HepG2 (cell line): ENCODE measurements around the gene KRT3. TPM values are rescaled to one million over a fixed set of nuclear protein-coding genes. Genes with fewer than 3 reads are reported as not detected.

Experiments used
- ATAC-seq: fragments of 200-7000 bp; cut with Tn5 transposase; 3 replicates; pipeline ENCODE4 v1.9.1; 2020; ENCODE audit warnings: mild to moderate bottlenecking, moderate library complexity
- BruUV-seq: library from RNA; stranded (reverse); fragments of 400-500 nt; replicated peaks from 2 replicates; lab custom pipeline; 2021; lab: Mats Ljungman, UMichigan
- CTCF ChIA-PET: fragments of 300-600 bp; formaldehyde crosslinking; extraction: SDS; loops from one replicate; lab custom pipeline; 2021; ENCODE audit warnings: low total read pairs, inconsistent platforms, low intra/inter-chr PET ratio; lab: Yijun Ruan, JAX
- POLR2A ChIA-PET: fragments of 350-600 bp; sonication (Branson Sonifier 250); formaldehyde crosslinking; loops from one replicate; lab custom pipeline; 2020; ENCODE audit warnings: antibody characterized with exemption, inconsistent platforms; lab: Yijun Ruan, JAX
- DNase-seq: peaks from one replicate; pipeline ENCODE4 v3.0.0-alpha.2; 2015; ENCODE audit warnings: low spot score
- FAIRE-seq: peaks from 3 replicates; lab custom pipeline; 2011; peaks lifted over from hg19 to GRCh38; lab: Jason Lieb, UNC
- H2AFZ ChIP-seq: one replicate; pipeline ENCODE4 v1.6.1; 2011; ENCODE audit warnings: low read length, inconsistent platforms
- H3K27ac ChIP-seq: fragments of 300-600 bp; 3 replicates; pipeline ENCODE4 v1.8.0; 2011; ENCODE audit warnings: mixed run types, mild to moderate bottlenecking, mixed read lengths, low read length, inconsistent platforms; ENCODE audit not compliant: insufficient read depth; ENCODE audit errors: extremely low read length
- H3K27me3 ChIP-seq, 2 experiments: fragments of 200-600 bp in 1 of 2; 2 replicates in 1 of 2; 3 replicates in 1 of 2; pipeline versions ENCODE4 v1.6.0 to v1.8.0; 2011; ENCODE audit warnings: low read length in 2 of 2, mild to moderate bottlenecking in 2 of 2, moderate library complexity in 2 of 2, inconsistent platforms in 1 of 2; ENCODE audit not compliant: insufficient read depth in 2 of 2, control insufficient read depth in 1 of 2
- H3K36me3 ChIP-seq, 2 experiments: fragments of 200-600 bp in 1 of 2; replicated peaks in 1 of 2; 2 replicates in 1 of 2; 3 replicates in 1 of 2; pipeline versions ENCODE4 v1.5.1 to v1.8.0; 2011; ENCODE audit warnings: low read length in 2 of 2, inconsistent platforms in 1 of 2; ENCODE audit not compliant: insufficient read depth in 2 of 2, control insufficient read depth in 1 of 2
- H3K4me1 ChIP-seq: 2 replicates; pipeline ENCODE4 v1.5.1; 2012; ENCODE audit warnings: low read length, inconsistent platforms; ENCODE audit not compliant: insufficient read depth
- H3K4me2 ChIP-seq: 2 replicates; pipeline ENCODE4 v1.6.0; 2011; ENCODE audit warnings: low read depth, low read length, inconsistent platforms
- H3K4me3 ChIP-seq, 3 experiments: fragments of 200-600 bp in 1 of 3; sonication (generic), shearing (Covaris generic) in 1 of 3; replicated peaks in 1 of 3; 2 replicates each; pipeline ENCODE4 v1.5.1; 2011 to 2016; ENCODE audit warnings: low read length in 3 of 3, inconsistent platforms in 2 of 3, low read depth in 2 of 3, mild to moderate bottlenecking in 2 of 3, control low read depth in 1 of 3, mixed read lengths in 1 of 3; ENCODE audit not compliant: insufficient read depth in 1 of 3
- H3K79me2 ChIP-seq: one replicate; pipeline ENCODE4 v1.6.1; 2011; ENCODE audit warnings: low read length, inconsistent platforms; ENCODE audit not compliant: insufficient read depth
- H3K9ac ChIP-seq: 2 replicates; pipeline ENCODE4 v1.6.0; 2011; ENCODE audit warnings: mild to moderate bottlenecking, low read depth, low read length, inconsistent platforms; ENCODE audit not compliant: insufficient read depth
- H3K9me3 ChIP-seq: 2 replicates; pipeline ENCODE4 v1.5.1; 2012; ENCODE audit warnings: mild to moderate bottlenecking, low read length
- H4K20me1 ChIP-seq: 2 replicates; pipeline ENCODE4 v1.6.0; 2011; ENCODE audit warnings: inconsistent platforms, mild to moderate bottlenecking, low read length, moderate library complexity; ENCODE audit not compliant: insufficient read depth
- ARNTL ChIP-seq: sonication (generic); formaldehyde crosslinking; IDR thresholded peaks from 2 replicates; pipeline ENCODE4 v1.4.0; 2020; ENCODE audit warnings: mild to moderate bottlenecking, missing genetic modification reagents
- BCLAF1 ChIP-seq: fragments of 450-650 bp; IDR thresholded peaks from 2 replicates; pipeline ENCODE4 v1.6.1; 2017; ENCODE audit warnings: mild to moderate bottlenecking
- CEBPB ChIP-seq: IDR thresholded peaks from 2 replicates; pipeline ENCODE4 v1.6.1; 2011; ENCODE audit warnings: low read depth, low read length, improper control_type of control experiment, borderline replicate concordance
- KIAA2018 ChIP-seq: sonication (generic); formaldehyde crosslinking; IDR thresholded peaks from 2 replicates; pipeline ENCODE4 v1.5.0; 2020; ENCODE audit warnings: mild to moderate bottlenecking, missing genetic modification reagents, borderline replicate concordance
- MXI1 ChIP-seq: IDR thresholded peaks from 3 replicates; pipeline ENCODE4 v1.6.1; 2012; ENCODE audit warnings: low read depth, low read length, inconsistent platforms, borderline replicate concordance
- ZNF256 ChIP-seq: sonication (generic); formaldehyde crosslinking; conservative IDR thresholded peaks from 2 replicates; pipeline ENCODE4 v1.4.0; 2020; ENCODE audit warnings: missing genetic modification reagents
- ZNF547 ChIP-seq: sonication (generic); formaldehyde crosslinking; IDR thresholded peaks from 2 replicates; pipeline ENCODE4 v1.5.1; 2020; ENCODE audit warnings: mild to moderate bottlenecking, missing genetic modification reagents
- ZNF574 ChIP-seq: sonication (generic); formaldehyde crosslinking; IDR thresholded peaks from 2 replicates; pipeline ENCODE4 v1.4.0; 2020; ENCODE audit warnings: missing genetic modification reagents
- WGBS: methylation state at CpG from one replicate; pipeline ENCODE4 v1.1.6; 2017; ENCODE audit warnings: low lambda C conversion rate; 5-methylcytosine and 5-hydroxymethylcytosine counted together
- in situ Hi-C: cut with HindIII; loops from 2 replicates; pipeline ENCODE4 v1.10.0; 2017; ENCODE audit warnings: low pct_unique_long_range_greater_than_20kb; ENCODE audit not compliant: extremely low pct_ligation_motif_present
- intact Hi-C: fragments of 100-400 bp; cut with micrococcal nuclease; formaldehyde crosslinking; loops from one replicate; pipeline ENCODE4 v1.10.0; 2022; ENCODE audit not compliant: unreplicated experiment
- polyA plus RNA-seq, 8 experiments: library from polyadenylated mRNA; depleted of rRNA in 3 of 8; stranded (reverse) in 7 of 8; unstranded in 1 of 8; fragments of >200 nt; fragmentation: Illumina TruSeq in 4 of 8; extraction: Trizol in 4 of 8; gene quantifications; 2 replicates each; pipeline versions ENCODE4 v1.2.1 to v1.2.3, GENCODE V29; 2011 to 2016; ENCODE audit warnings: low read depth in 4 of 8, missing spikeins in 1 of 8, mixed read lengths in 1 of 8; ENCODE audit not compliant: insufficient read depth in 1 of 8
- total RNA-seq, 5 experiments: library from RNA; depleted of rRNA; stranded (reverse); fragments of >200 nt; fragmentation: Illumina TruSeq; extraction: Trizol; gene quantifications; 2 replicates each; pipeline ENCODE4 v1.2.3, GENCODE V29; 2016; ENCODE audit warnings: low read depth in 1 of 5

Gene KRT3
- total and polyA plus RNA-seq, 2 of the 13 experiments (the other 11 are each of a cell fraction or from before 2014, with no cell fraction given) = not detected

- ChIA-PET CTCF (no interaction called here), POLR2A (no interaction called here)
- no TSS peak for BruUV-seq
- no peaks in the 10 kb centered on the region for H4K20me1 ChIP-seq
- H2AFZ ChIP-seq = no peak overlapping the region
- no peak overlapping the region for H3K9ac ChIP-seq
- H3K36me3 ChIP-seq = no peaks in the 10 kb centered on the region
- no peak overlapping the region for H3K4me2 ChIP-seq
- FAIRE-seq (no peak), DNase-seq (no peak), ATAC-seq (no peak)
- H3K4me3 ChIP-seq = no peak overlapping the region
- WGBS = 5% methylated on average over 7 of the region's 14 CpGs
- H3K27me3 ChIP-seq = peaks cover 4 to 70% of the 10 kb centered on the region in 2 experiments; a peak in 4 of 5 replicates
- in situ Hi-C loops (no loop called here), intact Hi-C loops (no loop called here)
- no peaks in the 10 kb centered on the region for H3K4me1 ChIP-seq
- no peaks in the 10 kb centered on the region for H3K79me2 ChIP-seq
- H3K27ac ChIP-seq = no peak overlapping the region
- no peaks in the 10 kb centered on the region for H3K9me3 ChIP-seq
- TF ChIP-seq ZNF547 (no peak), BCLAF1 (no peak), ARNTL (CRISPR knock-in tag) (no peak), KIAA2018 (CRISPR knock-in tag) (no peak), MXI1 (no peak), ZNF574 (CRISPR knock-in tag) (no peak), CEBPB (no peak), ZNF256 (CRISPR knock-in tag) (no peak)
Observed at GRCh38 chr12:52838609-52839435, 42.9 kb upstream of the KRT3 start.
